ENCODE data around the gene VMO1.
A peak's percentile ranks its signal among the peaks of the same experiment; 100 is the strongest.

VMO1 gene

DNA sequence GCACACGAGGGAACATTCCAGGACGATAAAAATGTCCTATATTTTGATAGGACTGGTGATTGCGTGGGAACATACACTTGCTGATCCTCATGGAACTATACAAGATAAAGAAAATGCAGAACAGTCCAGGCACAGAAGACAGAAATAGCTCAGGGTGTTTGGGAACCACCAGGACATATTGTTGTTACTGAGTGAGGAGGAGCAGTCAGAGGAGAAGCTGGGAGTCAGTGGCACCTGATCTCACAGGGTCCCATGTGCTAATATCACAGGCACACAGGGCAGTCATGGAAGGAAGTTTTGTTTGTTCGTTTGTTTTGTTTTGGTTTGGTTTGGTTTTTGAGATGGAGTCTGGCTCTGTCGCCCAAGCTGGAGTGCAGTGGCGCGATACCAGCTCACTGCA, 26.5 kb upstream of the VMO1 start:
- DNase-seq (ENCODE audit: extremely low read depth, insufficient read length), result no peak
- Histone ChIP-seq H3K27me3 (replicated peaks; ENCODE audit: control insufficient read depth, insufficient read depth, low read length) (no peaks in the 10 kb centered on the region), H3K4me3 (replicated peaks; ENCODE audit: low read depth, low read length) (no peak overlapping the region), H3K36me3 (ENCODE audit: control insufficient read depth, insufficient read depth, low read length) (peaks cover 4% of the 10 kb centered on the region)
- TF ChIP-seq, protein P1, sequence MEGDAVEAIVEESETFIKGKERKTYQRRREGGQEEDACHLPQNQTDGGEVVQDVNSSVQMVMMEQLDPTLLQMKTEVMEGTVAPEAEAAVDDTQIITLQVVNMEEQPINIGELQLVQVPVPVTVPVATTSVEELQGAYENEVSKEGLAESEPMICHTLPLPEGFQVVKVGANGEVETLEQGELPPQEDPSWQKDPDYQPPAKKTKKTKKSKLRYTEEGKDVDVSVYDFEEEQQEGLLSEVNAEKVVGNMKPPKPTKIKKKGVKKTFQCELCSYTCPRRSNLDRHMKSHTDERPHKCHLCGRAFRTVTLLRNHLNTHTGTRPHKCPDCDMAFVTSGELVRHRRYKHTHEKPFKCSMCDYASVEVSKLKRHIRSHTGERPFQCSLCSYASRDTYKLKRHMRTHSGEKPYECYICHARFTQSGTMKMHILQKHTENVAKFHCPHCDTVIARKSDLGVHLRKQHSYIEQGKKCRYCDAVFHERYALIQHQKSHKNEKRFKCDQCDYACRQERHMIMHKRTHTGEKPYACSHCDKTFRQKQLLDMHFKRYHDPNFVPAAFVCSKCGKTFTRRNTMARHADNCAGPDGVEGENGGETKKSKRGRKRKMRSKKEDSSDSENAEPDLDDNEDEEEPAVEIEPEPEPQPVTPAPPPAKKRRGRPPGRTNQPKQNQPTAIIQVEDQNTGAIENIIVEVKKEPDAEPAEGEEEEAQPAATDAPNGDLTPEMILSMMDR (IDR thresholded peaks at IDR 0.05; ENCODE audit: insufficient read depth, low read length, poor library complexity, severe bottlenecking), result no peak

DNA sequence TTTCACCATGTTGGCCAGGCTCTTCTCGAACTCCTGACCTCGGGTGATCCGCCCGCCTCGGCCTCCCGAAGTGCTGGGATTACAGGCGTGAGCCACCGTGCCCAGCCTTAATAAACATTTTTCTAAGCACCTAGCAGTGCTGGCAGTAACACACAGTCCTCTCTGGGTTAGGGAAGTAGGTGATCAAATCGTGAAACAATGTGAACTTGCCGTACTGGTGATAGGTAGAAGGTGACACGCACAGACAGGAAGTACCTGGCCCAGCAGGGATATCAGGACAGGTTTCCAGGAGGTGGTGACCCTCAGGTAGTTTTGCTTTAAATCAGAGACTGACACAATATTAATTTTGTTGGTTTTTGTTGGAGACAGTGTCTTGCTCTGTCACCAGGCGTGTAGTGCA, 25.3 kb upstream of the VMO1 start:
- H3K4me3 ChIP-seq (replicated peaks; ENCODE audit: low read depth, low read length), result no peak overlapping the region
- DNase-seq (ENCODE audit: extremely low read depth, insufficient read length), result no peak
- TF ChIP-seq, protein P1 (IDR thresholded peaks at IDR 0.05; ENCODE audit: insufficient read depth, low read length, poor library complexity, severe bottlenecking), result no peak
- H3K36me3 ChIP-seq (ENCODE audit: control insufficient read depth, insufficient read depth, low read length), result peaks cover 4% of the 10 kb centered on the region
- no peaks in the 10 kb centered on the region for H3K27me3 ChIP-seq (replicated peaks; ENCODE audit: control insufficient read depth, insufficient read depth, low read length)

DNA sequence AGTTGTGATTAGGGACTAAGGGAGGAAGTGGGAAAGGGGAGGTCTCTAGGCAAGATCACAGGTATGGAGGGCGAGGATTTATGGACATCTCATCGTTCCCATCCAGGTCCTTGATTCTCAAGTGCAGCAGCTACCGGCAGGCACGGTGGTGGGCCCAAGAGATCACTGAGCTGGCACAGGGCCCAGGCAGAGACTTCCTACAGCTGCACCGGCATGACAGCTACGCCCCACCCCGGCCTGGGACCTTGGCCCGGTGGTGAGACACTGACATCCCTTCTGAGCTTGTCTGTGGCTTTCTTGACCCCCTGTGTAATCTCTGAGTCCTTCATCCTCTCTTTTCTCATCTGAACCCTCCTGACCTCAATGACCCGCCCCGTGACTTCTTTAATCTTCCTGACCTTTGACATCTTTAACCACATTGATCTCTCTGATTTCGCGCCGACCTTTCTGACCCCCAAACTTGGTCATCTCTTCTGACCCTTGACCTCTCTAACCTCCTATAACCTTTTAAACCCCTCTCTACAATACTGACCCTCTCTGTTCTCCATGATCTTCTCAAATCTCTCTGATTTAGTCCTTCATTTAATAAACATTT, 24.6 kb upstream of the VMO1 start:
- TF ChIP-seq, protein P1 (IDR thresholded peaks at IDR 0.05; ENCODE audit: insufficient read depth, low read length, poor library complexity, severe bottlenecking), result no peak
- Histone ChIP-seq H3K36me3 (ENCODE audit: control insufficient read depth, insufficient read depth, low read length) (peaks cover 3% of the 10 kb centered on the region), H3K27me3 (replicated peaks; ENCODE audit: control insufficient read depth, insufficient read depth, low read length) (no peaks in the 10 kb centered on the region), H3K4me3 (replicated peaks; ENCODE audit: low read depth, low read length) (no peak overlapping the region)
- DNase-seq (ENCODE audit: extremely low read depth, insufficient read length), result no peak

DNA sequence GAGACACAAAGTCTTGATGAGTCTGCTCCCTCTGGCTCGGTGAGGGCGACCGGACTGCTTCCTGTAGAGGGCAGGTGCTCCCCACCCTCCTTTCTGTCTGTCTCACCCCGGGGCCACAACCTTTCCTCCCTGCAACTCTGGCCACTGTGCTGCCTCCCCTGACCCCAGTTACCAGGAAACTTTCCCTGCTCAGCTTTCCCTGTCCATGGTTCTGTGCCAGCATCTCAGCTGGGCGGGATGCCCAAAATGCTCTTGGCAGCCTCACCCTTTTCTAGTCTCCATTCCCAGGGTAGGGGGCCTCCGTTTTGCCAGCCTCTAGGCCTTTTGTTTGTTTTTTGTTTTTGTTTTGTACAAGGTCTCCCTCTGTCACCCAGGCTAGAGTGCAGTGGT, 22.2 kb upstream of the VMO1 start:
- no peak overlapping the region for H3K4me3 ChIP-seq (replicated peaks; ENCODE audit: low read depth, low read length)
- no peak for DNase-seq (ENCODE audit: extremely low read depth, insufficient read length)
- H3K27me3 ChIP-seq (replicated peaks; ENCODE audit: control insufficient read depth, insufficient read depth, low read length), result no peaks in the 10 kb centered on the region
- TF ChIP-seq, protein P1 (IDR thresholded peaks at IDR 0.05; ENCODE audit: insufficient read depth, low read length, poor library complexity, severe bottlenecking), result no peak
- H3K36me3 ChIP-seq (ENCODE audit: control insufficient read depth, insufficient read depth, low read length), result peaks cover 2% of the 10 kb centered on the region

DNA sequence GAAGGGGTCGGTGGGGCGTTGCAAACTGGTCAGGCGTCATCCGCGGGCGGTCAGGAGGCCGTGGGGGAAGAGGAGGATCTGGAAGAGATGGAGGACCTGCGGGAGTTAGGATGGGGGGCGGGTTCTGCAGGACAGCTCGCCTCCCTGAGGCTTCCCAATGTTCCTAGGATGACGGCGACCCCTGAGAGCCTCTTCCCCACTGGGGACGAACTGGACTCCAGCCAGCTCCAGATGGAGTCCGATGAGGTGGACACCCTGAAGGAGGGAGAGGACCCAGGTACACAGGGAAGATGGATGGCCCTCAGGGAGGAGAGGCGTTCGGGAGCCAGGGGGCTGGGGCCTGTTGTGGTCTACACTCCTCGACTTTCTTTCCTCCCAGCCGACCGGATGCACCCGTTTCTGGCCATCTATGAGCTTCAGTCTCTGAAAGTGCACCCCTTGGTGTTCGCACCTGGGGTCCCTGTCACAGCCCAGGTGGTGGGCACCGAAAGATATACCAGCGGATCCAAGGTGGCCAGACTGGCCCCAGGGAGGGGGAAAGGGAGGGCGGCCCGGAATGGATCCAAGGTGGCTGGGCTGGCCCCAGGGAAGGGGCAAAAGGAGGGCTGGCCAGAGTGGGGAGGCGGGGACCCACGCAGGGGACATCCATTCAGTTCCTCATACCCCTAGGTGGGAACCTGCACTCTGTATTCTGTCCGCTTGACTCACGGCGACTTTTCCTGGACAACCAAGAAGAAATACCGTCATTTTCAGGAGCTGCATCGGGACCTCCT, 21.6 kb upstream of the VMO1 start:
- TF ChIP-seq, protein P1 (IDR thresholded peaks at IDR 0.05; ENCODE audit: insufficient read depth, low read length, poor library complexity, severe bottlenecking), result no peak
- no peak for DNase-seq (ENCODE audit: extremely low read depth, insufficient read length)
- Histone ChIP-seq H3K36me3 (ENCODE audit: control insufficient read depth, insufficient read depth, low read length) (peaks cover 2% of the 10 kb centered on the region), H3K4me3 (replicated peaks; ENCODE audit: low read depth, low read length) (peak overlapping the region; percentile 76), H3K27me3 (replicated peaks; ENCODE audit: control insufficient read depth, insufficient read depth, low read length) (no peaks in the 10 kb centered on the region)

All from GM06990 (cell line).